GM21619 (cell line): ENCODE results near the gene CELF5.

Experiments used
- ATAC-seq: cut with Tn5 transposase; IDR thresholded peaks from one replicate; pipeline ENCODE4 v1.9.1; 2021; ENCODE audit not compliant: unreplicated experiment

Gene CELF5

GRCh38 chr19:3269916-3270671 is 45.6 kb downstream of the CELF5 start:
- no peak for ATAC-seq

DNA sequence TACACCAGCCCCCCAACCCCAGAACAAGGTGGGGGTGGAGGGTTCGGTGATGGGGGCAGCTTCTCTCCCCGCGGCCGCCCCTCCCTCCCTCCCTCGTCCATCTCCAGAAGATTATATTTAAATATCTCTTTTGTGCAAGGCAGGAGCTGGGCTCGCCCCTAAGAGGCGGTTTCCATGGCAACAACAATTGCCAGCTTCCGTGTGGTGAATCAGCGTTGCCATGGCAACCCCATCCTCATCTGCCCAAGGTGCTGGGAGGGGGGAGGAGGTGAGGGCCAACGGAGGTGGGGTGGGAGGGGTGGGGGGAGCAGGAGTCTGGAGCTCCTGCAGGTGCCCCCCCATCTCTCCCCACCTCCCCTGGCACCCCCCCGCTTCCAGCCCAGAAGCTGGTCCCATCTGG is 46.4 kb downstream of the CELF5 start:
- no peak for ATAC-seq

- no peak for ATAC-seq
Measured at GRCh38 chr19:3272401-3272931, 48.0 kb downstream of the CELF5 start.

DNA sequence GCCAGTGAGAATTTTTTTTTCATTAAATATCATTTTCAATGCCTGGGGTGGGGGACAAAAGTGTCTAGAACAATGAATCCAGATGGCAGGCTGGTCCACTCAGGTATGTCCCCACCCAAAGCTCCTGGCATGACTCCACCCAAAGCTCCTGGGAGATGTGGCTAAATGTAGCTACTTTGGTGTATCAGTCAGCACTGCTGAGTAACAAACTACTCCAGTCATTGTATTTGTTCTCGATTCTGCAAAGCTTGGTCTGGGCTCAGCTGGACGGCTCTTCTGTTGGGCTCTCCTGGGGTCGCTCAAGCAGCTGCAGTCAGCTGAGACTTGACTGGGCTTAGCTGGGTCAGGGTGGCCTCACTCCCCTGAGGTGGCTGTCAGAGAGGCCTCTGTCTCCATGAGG is 48.5 kb downstream of the CELF5 start:
- ATAC-seq = no peak

- ATAC-seq = no peak
Measured at GRCh38 chr19:3274245-3274941, 49.9 kb downstream of the CELF5 start.

DNA sequence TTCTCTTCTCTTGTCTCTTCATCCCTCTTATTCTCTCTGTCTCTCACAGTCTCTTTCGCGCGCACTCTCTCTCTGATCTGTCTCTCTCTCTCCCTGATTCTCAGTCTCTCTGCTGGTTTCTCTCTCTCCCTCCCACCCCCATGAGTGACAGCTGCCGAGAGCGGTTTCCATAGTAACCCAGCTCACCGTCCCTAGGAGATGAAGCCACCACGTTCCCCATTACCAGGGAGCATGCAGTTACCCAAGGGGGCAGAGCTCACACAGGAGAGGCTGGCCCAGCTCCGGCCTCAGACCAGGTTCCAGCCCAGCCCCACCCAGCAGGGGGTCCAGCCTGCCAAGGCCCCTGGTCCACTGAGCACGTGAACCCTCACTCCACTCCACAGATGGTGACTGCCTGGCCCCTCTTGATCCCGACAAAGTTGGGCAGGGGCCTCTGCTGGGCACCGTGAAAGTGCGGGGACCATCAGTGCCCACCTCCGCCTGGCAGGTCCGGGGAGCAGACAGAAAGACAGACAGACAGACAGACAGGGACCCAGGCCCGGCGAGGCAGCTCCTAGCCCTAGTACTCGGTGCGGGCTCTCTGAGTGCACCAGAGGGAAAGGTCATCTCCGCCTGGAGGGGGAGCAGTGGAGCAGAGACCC is 50.6 kb downstream of the CELF5 start:
- ATAC-seq = no peak

GRCh38 chr19:3275583-3276340 is 51.3 kb downstream of the CELF5 start:
- no peak for ATAC-seq

DNA sequence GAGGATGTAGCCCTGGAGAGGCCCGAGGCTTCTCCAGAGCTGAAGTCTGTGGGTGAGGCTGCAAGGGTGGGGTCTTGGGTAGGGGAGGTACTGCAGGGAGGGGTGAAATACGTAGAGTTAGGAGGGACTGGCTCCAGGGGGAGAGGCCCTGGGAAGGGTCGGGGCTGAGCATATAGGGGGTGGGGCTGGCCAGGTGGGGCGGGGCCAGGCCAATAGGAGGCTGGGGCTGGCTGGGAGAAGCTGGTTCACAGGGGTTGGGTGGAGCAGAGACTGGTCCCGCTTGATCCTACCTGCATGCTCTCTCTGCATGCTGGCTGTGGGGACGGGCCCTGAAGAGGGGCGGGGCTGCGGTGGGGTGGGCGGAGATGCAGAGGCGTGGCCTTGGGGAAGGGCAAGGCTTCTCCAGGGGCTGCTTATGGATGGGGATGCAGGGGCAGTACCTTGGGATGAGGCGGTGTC is 51.9 kb downstream of the CELF5 start:
- no peak for ATAC-seq

- no peak for ATAC-seq
Measured at GRCh38 chr19:3277649-3278048, 53.2 kb downstream of the CELF5 start.

DNA sequence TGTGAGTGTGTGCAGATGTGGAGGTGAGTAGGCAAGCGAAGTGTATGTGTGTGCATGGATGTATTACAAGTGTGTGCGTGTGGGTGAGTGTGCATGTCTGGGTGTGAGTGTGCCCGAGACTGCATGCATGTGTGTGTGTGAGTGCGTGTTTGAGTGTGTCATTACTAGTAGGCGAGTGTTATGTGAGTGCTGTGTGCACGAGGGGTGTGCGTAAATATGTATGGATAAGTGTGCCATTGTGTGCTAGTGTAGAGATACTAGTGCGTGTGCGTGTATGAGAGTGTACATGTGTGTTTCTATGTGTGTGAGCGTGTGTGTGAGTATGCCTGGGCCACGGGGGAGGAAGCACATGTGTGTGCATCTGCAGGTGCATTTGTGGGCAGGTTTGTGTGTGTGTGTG is 53.8 kb downstream of the CELF5 start:
- ATAC-seq = no peak

DNA sequence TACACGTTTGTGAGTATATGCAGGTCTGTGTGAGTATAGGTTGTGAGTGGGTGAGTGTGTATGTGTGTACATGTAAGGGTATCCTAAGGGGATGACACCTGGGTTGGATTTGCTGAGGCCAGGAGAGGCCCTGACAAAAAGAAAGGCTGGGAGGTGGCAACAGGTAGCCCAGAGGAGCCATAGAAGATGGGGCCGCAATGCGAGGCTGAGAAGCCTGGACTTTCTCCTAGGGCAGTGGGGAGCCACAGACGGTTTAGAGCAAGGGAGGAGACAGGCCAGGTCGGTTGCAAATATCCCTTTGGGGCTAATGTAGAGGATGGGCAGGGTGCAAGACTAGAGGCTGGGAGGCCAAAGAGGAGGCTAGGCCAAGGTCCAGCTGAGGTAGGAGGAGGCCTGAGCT is 54.3 kb downstream of the CELF5 start:
- ATAC-seq = no peak

GRCh38 chr19:3279306-3279705 is 54.8 kb downstream of the CELF5 start:
- no peak for ATAC-seq

DNA sequence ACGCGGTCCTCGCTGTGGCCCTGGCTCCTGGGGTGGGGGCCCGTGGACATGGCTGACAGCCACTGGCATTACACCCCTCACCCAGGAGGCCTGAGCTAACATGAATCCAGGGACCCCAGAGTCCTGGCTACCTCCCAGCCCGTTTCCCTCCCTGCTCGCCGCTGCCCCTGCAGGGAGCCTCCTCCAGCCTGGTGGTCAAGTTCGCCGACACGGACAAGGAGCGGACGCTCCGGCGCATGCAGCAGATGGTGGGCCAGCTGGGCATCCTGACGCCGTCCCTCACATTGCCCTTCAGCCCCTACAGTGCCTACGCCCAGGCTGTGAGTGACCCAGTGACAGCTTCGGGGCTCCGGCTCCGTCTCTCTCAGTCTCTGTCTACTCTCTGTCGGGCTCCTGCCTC is 56.6 kb downstream of the CELF5 start:
- ATAC-seq = no peak

GRCh38 chr19:3282155-3282554 is 57.7 kb downstream of the CELF5 start:
- ATAC-seq = no peak

- no peak for ATAC-seq
Measured at GRCh38 chr19:3282564-3282963, 58.1 kb downstream of the CELF5 start.

DNA sequence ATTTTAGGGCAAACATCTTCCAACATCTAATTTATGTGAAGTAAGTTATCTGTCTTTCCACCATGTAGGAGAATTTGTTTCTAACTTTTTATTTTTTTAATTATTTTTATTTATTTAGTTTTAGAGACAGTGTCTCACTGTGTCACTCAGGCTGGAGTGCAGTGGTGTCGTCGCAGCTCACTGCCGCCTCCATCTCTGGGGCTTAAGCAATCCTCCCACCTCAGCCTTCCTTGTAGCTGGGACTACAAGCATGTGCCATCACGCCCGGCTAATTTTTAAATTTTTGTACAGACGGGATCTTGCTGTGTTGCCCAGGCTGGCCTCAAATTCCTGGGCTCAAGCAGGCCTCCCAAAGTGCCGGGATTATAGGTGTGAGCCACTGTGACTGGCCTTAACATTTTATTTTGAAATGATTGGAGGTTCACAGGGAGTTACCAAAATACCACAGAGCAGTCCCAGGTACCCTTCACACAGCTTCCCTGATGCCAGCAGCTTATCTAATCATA is 58.8 kb downstream of the CELF5 start:
- ATAC-seq = no peak

- ATAC-seq = no peak
Measured at GRCh38 chr19:3283886-3284657, 59.6 kb downstream of the CELF5 start.

DNA sequence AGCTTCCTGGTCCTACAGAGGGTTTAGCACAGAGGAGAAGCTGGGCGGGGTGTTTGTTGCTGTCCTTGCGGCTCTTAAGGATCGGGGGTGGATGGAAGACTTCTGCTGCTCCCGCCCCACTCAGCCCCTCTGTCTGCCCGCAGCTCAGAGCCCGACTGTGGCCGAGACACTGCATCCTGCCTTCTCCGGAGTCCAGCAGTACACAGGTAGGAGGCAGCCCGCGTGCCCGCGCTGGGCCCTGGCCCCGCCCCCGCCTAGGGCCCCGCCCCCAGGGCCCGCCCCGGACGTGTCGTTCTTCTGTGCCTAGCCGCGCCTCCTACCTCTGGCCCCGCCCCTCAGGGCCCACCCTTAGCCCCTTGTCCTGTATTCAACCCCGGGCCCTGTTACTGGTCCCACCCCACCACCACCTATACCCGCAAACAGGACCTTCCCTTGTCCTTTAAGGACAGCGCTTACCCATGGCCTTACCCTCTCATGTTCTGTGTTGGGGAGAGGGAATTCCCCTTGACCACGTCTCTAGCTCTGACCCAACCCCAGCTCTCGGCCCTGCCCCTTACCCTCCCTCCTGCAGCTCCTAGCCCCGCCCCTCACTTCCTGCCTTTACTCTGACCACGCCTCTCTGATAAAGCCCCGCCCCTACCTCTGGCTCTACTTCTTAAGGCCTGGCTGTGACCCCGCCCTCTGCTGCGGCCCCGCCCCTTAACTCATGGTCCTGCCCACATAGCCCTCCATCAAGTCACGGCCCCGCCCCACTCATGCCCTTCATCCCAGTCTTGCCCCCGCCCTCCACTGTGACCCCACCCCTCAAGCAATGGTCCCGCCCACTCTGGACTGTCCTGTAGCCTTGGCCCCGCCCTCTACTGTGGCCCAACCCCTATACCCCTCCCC is 60.5 kb downstream of the CELF5 start:
- no peak for ATAC-seq

DNA sequence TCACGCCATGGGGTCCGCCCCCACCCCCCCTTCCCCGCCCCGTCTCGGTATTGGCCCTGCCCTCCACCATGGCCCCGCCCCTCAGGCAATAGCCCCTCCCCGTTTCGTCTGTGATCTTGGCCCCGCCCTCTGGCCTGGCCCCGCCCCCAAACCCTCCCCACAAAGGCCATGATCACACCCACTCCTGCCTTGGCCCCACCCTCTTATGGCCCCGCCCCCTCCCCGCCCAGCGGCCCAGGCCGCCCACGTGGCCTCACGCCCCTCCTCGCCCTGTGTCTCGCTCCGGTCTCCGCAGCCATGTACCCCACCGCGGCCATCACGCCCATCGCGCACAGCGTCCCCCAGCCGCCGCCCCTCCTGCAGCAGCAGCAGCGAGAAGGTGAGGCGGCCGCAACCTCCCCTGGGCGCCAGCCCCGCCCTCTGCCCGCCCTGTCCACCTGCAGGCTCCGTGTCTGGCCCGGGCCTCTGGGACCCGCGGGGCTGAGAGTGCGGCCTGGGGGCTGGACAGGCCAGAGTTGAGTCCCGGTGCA is 61.3 kb downstream of the CELF5 start:
- no peak for ATAC-seq
